Fibroblast of lung (primary cell): ENCODE results near the gene ZNF568. TPM values are rescaled to one million over a fixed set of nuclear protein-coding genes. Genes with fewer than 3 reads are reported as not detected.

ENCODE experiments used
- DNase-seq, 2 donors: peaks; one replicate each; pipeline versions ENCODE4 v3.0.0 to v3.0.0-alpha.2; 2010; ENCODE audit warnings: low read depth in 2 of 2
- H2AFZ ChIP-seq: 2 replicates; pipeline ENCODE4 v1.5.1; 2012; ENCODE audit warnings: low read length, control low read depth, inconsistent platforms
- H3K27ac ChIP-seq: 2 replicates; pipeline ENCODE4 v1.5.1; 2011; ENCODE audit warnings: low read length, control low read depth; ENCODE audit not compliant: insufficient read depth
- H3K27me3 ChIP-seq: 2 replicates; pipeline ENCODE4 v1.5.1; 2011; ENCODE audit warnings: mild to moderate bottlenecking, low read length; ENCODE audit not compliant: control insufficient read depth, insufficient read depth
- H3K36me3 ChIP-seq: 2 replicates; pipeline ENCODE4 v1.5.1; 2011; ENCODE audit warnings: low read length; ENCODE audit not compliant: control insufficient read depth, insufficient read depth
- H3K4me1 ChIP-seq: 2 replicates; pipeline ENCODE4 v1.5.1; 2011; ENCODE audit warnings: low read length; ENCODE audit not compliant: control insufficient read depth, insufficient read depth; ENCODE audit errors: extremely low read depth
- H3K4me2 ChIP-seq: 2 replicates; pipeline ENCODE4 v1.5.1; 2011; ENCODE audit warnings: low read length, control low read depth; ENCODE audit not compliant: insufficient read depth; ENCODE audit errors: extremely low read depth
- H3K4me3 ChIP-seq, 4 experiments: fragments of 200-600 bp in 1 of 4; sonication (generic) in 1 of 4; replicated peaks in 1 of 4; 2 replicates each; pipeline ENCODE4 v1.5.1; 2011 to 2016; ENCODE audit warnings: low read length in 4 of 4, low read depth in 3 of 4, mild to moderate bottlenecking in 3 of 4, control low read depth in 2 of 4, inconsistent platforms in 1 of 4, mixed read lengths in 1 of 4; ENCODE audit not compliant: insufficient read depth in 1 of 4; ENCODE audit errors: control extremely low read depth in 1 of 4
- H3K79me2 ChIP-seq: 2 replicates; pipeline ENCODE4 v1.5.1; 2012; ENCODE audit warnings: mild to moderate bottlenecking, low read length, inconsistent platforms; ENCODE audit not compliant: control insufficient read depth, insufficient read depth
- H3K9ac ChIP-seq: 2 replicates; pipeline ENCODE4 v1.5.1; 2011; ENCODE audit warnings: mild to moderate bottlenecking, low read length, control low read depth; ENCODE audit not compliant: insufficient read depth
- H3K9me3 ChIP-seq: 2 replicates; pipeline ENCODE4 v1.5.1; 2012; ENCODE audit warnings: low read depth, low read length; ENCODE audit not compliant: control insufficient read depth, insufficient read depth
- H4K20me1 ChIP-seq: 2 replicates; pipeline ENCODE4 v1.5.1; 2011; ENCODE audit warnings: low read length; ENCODE audit not compliant: control insufficient read depth, insufficient read depth; ENCODE audit errors: extremely low read depth
- CTCF ChIP-seq, 2 donors: IDR thresholded peaks in 1 of 2; conservative IDR thresholded peaks in 1 of 2; 1 replicate in 1 of 2; 2 replicates in 1 of 2; pipeline ENCODE4 v1.5.1; 2011 to 2012; ENCODE audit warnings: low read length in 2 of 2, control low read depth in 1 of 2, inconsistent platforms in 1 of 2, low read depth in 1 of 2, mild to moderate bottlenecking in 1 of 2
- EZH2 ChIP-seq: IDR thresholded peaks from 2 replicates; pipeline ENCODE4 v1.5.1; 2012; ENCODE audit warnings: low read length, control low read depth, mild to moderate bottlenecking; ENCODE audit errors: missing control alignments
- polyA minus RNA-seq: library from RNA; depleted of rRNA, polyadenylated mRNA; stranded (reverse); fragments of >200 nt; gene quantifications from 2 replicates; pipeline ENCODE4 v1.2.3, GENCODE V29; 2011; ENCODE audit warnings: low replicate concordance
- polyA plus RNA-seq, 2 donors: library from polyadenylated mRNA; depleted of rRNA in 1 of 2; stranded (reverse) in 1 of 2; unstranded in 1 of 2; fragments of >200 nt; gene quantifications; 2 replicates each; pipeline ENCODE4 v1.2.1, GENCODE V29; 2011 to 2012; ENCODE audit warnings: missing spikeins in 1 of 2
- total RNA-seq: library from RNA; depleted of rRNA; stranded (reverse); fragments of >200 nt; gene quantifications from 2 replicates; pipeline ENCODE4 v1.2.1, GENCODE V29; 2014

The ZNF568 gene
- 20.8 and 33.2 TPM in 2 replicates for total RNA-seq
- polyA plus RNA-seq, result 6.0 and 9.0 TPM in 2 replicates
- polyA plus RNA-seq (2012), result 5.0 and 6.7 TPM in 2 replicates
- polyA minus RNA-seq, result 2.4 and 4.0 TPM in 2 replicates

GRCh38 chr19:36915992-36916830 lies at the start of gene ZNF568, which contains the start of gene ZNF829:
TSS of gene ZNF568 (plus strand) at chr19:36916332. CDS start at chr19:36922771, 6,439 bp downstream.
TSS of gene ZNF829 (minus strand) at chr19:36916291. CDS start at chr19:36915167, 1,124 bp downstream.
- Histone ChIP-seq H3K27ac (peak within 1 kb of the TSS; percentile 97), H2AFZ (peak within 1 kb of the TSS; percentile 95), H3K27me3 (no peaks in the 10 kb centered on the region), H3K79me2 (peaks cover 4% of the 10 kb centered on the region), H3K4me1 (no peaks in the 10 kb centered on the region), H3K9ac (peak within 1 kb of the TSS; percentile 98), H4K20me1 (no peaks in the 10 kb centered on the region), H3K9me3 (no peaks in the 10 kb centered on the region), H3K4me2 (peak within 1 kb of the TSS; percentile 82), H3K36me3 (peaks cover 2% of the 10 kb centered on the region), H3K4me3 (peak within 1 kb of the TSS; percentile 55 to 99 (median 80))
- DNase-seq, result peak; percentile 88 to 90
- TF ChIP-seq EZH2 (no peak), CTCF (conservative IDR thresholded peaks at IDR 0.05 in 1 of 2, IDR thresholded peaks at IDR 0.05 in 1 of 2; ENCODE audit: low read depth in 1 of 2, low read length in 2 of 2) (peak; percentile 66 to 67)

- no peaks in the 10 kb centered on the region for H3K4me1 ChIP-seq
- H2AFZ ChIP-seq, result no peak overlapping the region
- no peak overlapping the region for H3K4me3 ChIP-seq
- H3K79me2 ChIP-seq, result no peaks in the 10 kb centered on the region
- no peak overlapping the region for H3K4me2 ChIP-seq
- H3K9ac ChIP-seq, result no peak overlapping the region
- no peaks in the 10 kb centered on the region for H3K9me3 ChIP-seq
- DNase-seq, result peak in 1 of 2 donors; percentile 5
- no peaks in the 10 kb centered on the region for H3K36me3 ChIP-seq
- no peak for TF ChIP-seq CTCF (conservative IDR thresholded peaks at IDR 0.05 in 1 of 2, IDR thresholded peaks at IDR 0.05 in 1 of 2; ENCODE audit: low read depth in 1 of 2, low read length in 2 of 2)
- TF ChIP-seq EZH2, result no peak
- H3K27ac ChIP-seq, result no peak overlapping the region
- no peaks in the 10 kb centered on the region for H4K20me1 ChIP-seq
- H3K27me3 ChIP-seq, result no peaks in the 10 kb centered on the region
Measured at GRCh38 chr19:36876993-36877938, 38.9 kb upstream of the ZNF568 start.
